Breast epithelium (tissue), 3 donors: ENCODE measurements around the gene GABPB2.

Experiments
- POLR2A ChIP-seq: fragments of 450-650 bp; IDR thresholded peaks from one replicate; pipeline ENCODE4 v1.6.1; 2016; ENCODE audit warnings: antibody characterized with exemption, mild to moderate bottlenecking, moderate library complexity
- TF ChIP-seq, protein P1 (sequence below), 3 donors: fragments of 450-650 bp; IDR thresholded peaks; one replicate each; pipeline ENCODE4 v1.5.1; 2016 to 2017; ENCODE audit warnings: antibody characterized with exemption in 3 of 3, mild to moderate bottlenecking in 3 of 3, moderate library complexity in 3 of 3

DNA sequence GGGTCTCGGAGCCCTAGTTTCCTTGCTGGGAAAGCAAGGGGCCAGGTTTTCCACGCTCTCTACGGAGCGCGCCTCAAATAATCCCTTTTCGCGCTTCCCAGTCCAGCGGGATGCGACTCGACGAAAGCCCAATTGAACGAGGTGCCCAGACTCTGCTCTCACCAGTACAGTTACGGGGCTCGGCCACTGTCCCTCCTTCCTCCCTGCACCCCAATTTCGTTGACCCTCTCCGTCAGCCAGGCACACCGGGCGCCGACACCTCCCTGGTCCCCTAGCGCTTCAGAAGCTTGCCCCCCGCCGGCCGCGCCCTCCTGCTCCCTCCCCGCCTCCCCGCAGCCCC is 75.5 kb downstream of the GABPB2 start:
- TF ChIP-seq, protein P1, sequence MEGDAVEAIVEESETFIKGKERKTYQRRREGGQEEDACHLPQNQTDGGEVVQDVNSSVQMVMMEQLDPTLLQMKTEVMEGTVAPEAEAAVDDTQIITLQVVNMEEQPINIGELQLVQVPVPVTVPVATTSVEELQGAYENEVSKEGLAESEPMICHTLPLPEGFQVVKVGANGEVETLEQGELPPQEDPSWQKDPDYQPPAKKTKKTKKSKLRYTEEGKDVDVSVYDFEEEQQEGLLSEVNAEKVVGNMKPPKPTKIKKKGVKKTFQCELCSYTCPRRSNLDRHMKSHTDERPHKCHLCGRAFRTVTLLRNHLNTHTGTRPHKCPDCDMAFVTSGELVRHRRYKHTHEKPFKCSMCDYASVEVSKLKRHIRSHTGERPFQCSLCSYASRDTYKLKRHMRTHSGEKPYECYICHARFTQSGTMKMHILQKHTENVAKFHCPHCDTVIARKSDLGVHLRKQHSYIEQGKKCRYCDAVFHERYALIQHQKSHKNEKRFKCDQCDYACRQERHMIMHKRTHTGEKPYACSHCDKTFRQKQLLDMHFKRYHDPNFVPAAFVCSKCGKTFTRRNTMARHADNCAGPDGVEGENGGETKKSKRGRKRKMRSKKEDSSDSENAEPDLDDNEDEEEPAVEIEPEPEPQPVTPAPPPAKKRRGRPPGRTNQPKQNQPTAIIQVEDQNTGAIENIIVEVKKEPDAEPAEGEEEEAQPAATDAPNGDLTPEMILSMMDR (IDR thresholded peaks at IDR 0.05): no peak
- TF ChIP-seq POLR2A: no peak
